Neural cell (in vitro differentiated cells): Measurements from ENCODE around the gene PTPRD.

Experiments
- EP300 ChIP-seq: fragments of 450-650 bp; conservative IDR thresholded peaks from 2 replicates; pipeline ENCODE4 v1.6.1; 2014; ENCODE audit warnings: antibody characterized with exemption, mild to moderate bottlenecking, moderate library complexity; ENCODE audit not compliant: poor library complexity, severe bottlenecking
- EZH2 ChIP-seq: fragments of 200-600, 300-800 bp; shearing (Covaris generic), sonication (generic); IDR thresholded peaks from 2 replicates; pipeline ENCODE4 v1.6.1; 2014; ENCODE audit warnings: antibody characterized with exemption, low read length, borderline replicate concordance, mild to moderate bottlenecking; ENCODE audit not compliant: insufficient read depth, poor library complexity, severe bottlenecking
- SMC3 ChIP-seq: fragments of 450-650 bp; conservative IDR thresholded peaks from 2 replicates; pipeline ENCODE4 v1.6.1; 2014; ENCODE audit warnings: antibody characterized with exemption, mild to moderate bottlenecking, moderate library complexity; ENCODE audit not compliant: poor library complexity
- TAF1 ChIP-seq: IDR thresholded peaks from 2 replicates; pipeline ENCODE4 v1.6.1; 2012; ENCODE audit warnings: low read depth
- TF ChIP-seq, protein P1 (sequence below): fragments of 450-650 bp; IDR thresholded peaks from 2 replicates; pipeline ENCODE4 v1.5.1; 2014; ENCODE audit warnings: antibody characterized with exemption, mild to moderate bottlenecking, moderate library complexity; ENCODE audit not compliant: poor library complexity, severe bottlenecking
- TF ChIP-seq, protein P2 (sequence below): IDR thresholded peaks from 2 replicates; pipeline ENCODE4 v1.6.1; 2012; ENCODE audit warnings: borderline replicate concordance

GRCh38 chr9:9536523-9536922 is 1076.3 kb downstream of the PTPRD start:
- no peak for TF ChIP-seq EZH2
- TF ChIP-seq, protein P1, sequence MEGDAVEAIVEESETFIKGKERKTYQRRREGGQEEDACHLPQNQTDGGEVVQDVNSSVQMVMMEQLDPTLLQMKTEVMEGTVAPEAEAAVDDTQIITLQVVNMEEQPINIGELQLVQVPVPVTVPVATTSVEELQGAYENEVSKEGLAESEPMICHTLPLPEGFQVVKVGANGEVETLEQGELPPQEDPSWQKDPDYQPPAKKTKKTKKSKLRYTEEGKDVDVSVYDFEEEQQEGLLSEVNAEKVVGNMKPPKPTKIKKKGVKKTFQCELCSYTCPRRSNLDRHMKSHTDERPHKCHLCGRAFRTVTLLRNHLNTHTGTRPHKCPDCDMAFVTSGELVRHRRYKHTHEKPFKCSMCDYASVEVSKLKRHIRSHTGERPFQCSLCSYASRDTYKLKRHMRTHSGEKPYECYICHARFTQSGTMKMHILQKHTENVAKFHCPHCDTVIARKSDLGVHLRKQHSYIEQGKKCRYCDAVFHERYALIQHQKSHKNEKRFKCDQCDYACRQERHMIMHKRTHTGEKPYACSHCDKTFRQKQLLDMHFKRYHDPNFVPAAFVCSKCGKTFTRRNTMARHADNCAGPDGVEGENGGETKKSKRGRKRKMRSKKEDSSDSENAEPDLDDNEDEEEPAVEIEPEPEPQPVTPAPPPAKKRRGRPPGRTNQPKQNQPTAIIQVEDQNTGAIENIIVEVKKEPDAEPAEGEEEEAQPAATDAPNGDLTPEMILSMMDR, result no peak
- TF ChIP-seq, protein P2, sequence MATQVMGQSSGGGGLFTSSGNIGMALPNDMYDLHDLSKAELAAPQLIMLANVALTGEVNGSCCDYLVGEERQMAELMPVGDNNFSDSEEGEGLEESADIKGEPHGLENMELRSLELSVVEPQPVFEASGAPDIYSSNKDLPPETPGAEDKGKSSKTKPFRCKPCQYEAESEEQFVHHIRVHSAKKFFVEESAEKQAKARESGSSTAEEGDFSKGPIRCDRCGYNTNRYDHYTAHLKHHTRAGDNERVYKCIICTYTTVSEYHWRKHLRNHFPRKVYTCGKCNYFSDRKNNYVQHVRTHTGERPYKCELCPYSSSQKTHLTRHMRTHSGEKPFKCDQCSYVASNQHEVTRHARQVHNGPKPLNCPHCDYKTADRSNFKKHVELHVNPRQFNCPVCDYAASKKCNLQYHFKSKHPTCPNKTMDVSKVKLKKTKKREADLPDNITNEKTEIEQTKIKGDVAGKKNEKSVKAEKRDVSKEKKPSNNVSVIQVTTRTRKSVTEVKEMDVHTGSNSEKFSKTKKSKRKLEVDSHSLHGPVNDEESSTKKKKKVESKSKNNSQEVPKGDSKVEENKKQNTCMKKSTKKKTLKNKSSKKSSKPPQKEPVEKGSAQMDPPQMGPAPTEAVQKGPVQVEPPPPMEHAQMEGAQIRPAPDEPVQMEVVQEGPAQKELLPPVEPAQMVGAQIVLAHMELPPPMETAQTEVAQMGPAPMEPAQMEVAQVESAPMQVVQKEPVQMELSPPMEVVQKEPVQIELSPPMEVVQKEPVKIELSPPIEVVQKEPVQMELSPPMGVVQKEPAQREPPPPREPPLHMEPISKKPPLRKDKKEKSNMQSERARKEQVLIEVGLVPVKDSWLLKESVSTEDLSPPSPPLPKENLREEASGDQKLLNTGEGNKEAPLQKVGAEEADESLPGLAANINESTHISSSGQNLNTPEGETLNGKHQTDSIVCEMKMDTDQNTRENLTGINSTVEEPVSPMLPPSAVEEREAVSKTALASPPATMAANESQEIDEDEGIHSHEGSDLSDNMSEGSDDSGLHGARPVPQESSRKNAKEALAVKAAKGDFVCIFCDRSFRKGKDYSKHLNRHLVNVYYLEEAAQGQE, result no peak
- TF ChIP-seq EP300, result peak; percentile 14
- TF ChIP-seq TAF1, result no peak
- TF ChIP-seq SMC3, result no peak
